ENCODE measurements around the gene GRK2. TPM values are rescaled to one million over a fixed set of nuclear protein-coding genes. Genes with fewer than 3 reads are reported as not detected.

Gene GRK2
- total and polyA plus RNA-seq, 12 donors, result 26.4 to 159 (median 59.6) TPM

- Histone ChIP-seq H3K4me3 (no peak overlapping the region), H3K4me1 (replicated peaks in 1 of 2) (peaks cover 0 to 12% of the 10 kb centered on the region in 2 donors), H3K36me3 (replicated peaks in 1 of 2) (no peaks in the 10 kb centered on the region), H3K27ac (no peak overlapping the region), H3K27me3 (no peaks in the 10 kb centered on the region), H3K9me3 (replicated peaks in 1 of 3) (no peaks in the 10 kb centered on the region)
- no peak for TF ChIP-seq POLR2A (IDR thresholded peaks at IDR 0.05)
- TF ChIP-seq CTCF (IDR thresholded peaks at IDR 0.05), result no peak
- no peak for DNase-seq
- 86 to 93% (median 89%) methylated on average over 1 to 2 of the region's 2 CpGs for WGBS, 4 donors
- intact Hi-C loops (cut with DNase I), result no loop called here
These were observed 54.4 kb downstream of the GRK2 start for GRCh38 chr11:67320691-67321090.

GRCh38 chr11:67321313-67321871, 55.1 kb downstream of the GRK2 start:
- peaks cover 0 to 12% of the 10 kb centered on the region in 2 donors for H3K4me1 ChIP-seq (replicated peaks in 1 of 2)
- H3K9me3 ChIP-seq (replicated peaks in 1 of 3), result no peaks in the 10 kb centered on the region
- intact Hi-C loops (cut with DNase I), result no loop called here
- H3K27me3 ChIP-seq, result no peaks in the 10 kb centered on the region
- WGBS, 4 donors, result 86 to 91% (median 87%) methylated on average over 4 to 6 of the region's 6 CpGs
- no peak overlapping the region for H3K27ac ChIP-seq
- no peaks in the 10 kb centered on the region for H3K36me3 ChIP-seq (replicated peaks in 1 of 2)
- H3K4me3 ChIP-seq, result no peak overlapping the region
- no peak for DNase-seq
- TF ChIP-seq POLR2A (IDR thresholded peaks at IDR 0.05), result no peak
- no peak for TF ChIP-seq CTCF (IDR thresholded peaks at IDR 0.05)

- TF ChIP-seq CTCF (IDR thresholded peaks at IDR 0.05) (no peak), POLR2A (IDR thresholded peaks at IDR 0.05) (no peak)
- no peaks in the 10 kb centered on the region for H3K36me3 ChIP-seq (replicated peaks in 1 of 2)
- peaks cover 0 to 12% of the 10 kb centered on the region in 2 donors for H3K4me1 ChIP-seq (replicated peaks in 1 of 2)
- intact Hi-C loops (cut with DNase I), result no loop called here
- 80 to 93% (median 86%) methylated on average over 3 of the region's 3 CpGs for WGBS, 4 donors
- H3K4me3 ChIP-seq, result no peak overlapping the region
- H3K27me3 ChIP-seq, result no peaks in the 10 kb centered on the region
- DNase-seq, result no peak
- H3K27ac ChIP-seq, result no peak overlapping the region
- no peaks in the 10 kb centered on the region for H3K9me3 ChIP-seq (replicated peaks in 1 of 3)
These were observed 55.8 kb downstream of the GRK2 start for GRCh38 chr11:67322049-67322448.

- no peak for DNase-seq
- Histone ChIP-seq H3K36me3 (replicated peaks in 1 of 2) (no peaks in the 10 kb centered on the region), H3K4me1 (replicated peaks in 1 of 2) (peaks cover 0 to 5% of the 10 kb centered on the region in 2 donors), H3K27me3 (no peaks in the 10 kb centered on the region), H3K27ac (no peak overlapping the region), H3K4me3 (no peak overlapping the region), H3K9me3 (replicated peaks in 1 of 3) (no peaks in the 10 kb centered on the region)
- no peak for TF ChIP-seq CTCF (IDR thresholded peaks at IDR 0.05)
- no peak for TF ChIP-seq POLR2A (IDR thresholded peaks at IDR 0.05)
- intact Hi-C loops (cut with DNase I), result no loop called here
- WGBS, 4 donors, result 89 to 94% (median 91%) methylated on average over 7 of the region's 7 CpGs
These were observed 57.3 kb downstream of the GRK2 start for GRCh38 chr11:67323526-67323925.

All from adrenal gland (tissue), 12 donors.